Mesenchymal stem cell (in vitro differentiated cells and primary cell): Measurements from ENCODE around the gene KLHL14.
A peak's percentile ranks its signal among the peaks of the same experiment; 100 is the strongest.

ENCODE experiments used
- DNase-seq: peaks from one replicate; pipeline ENCODE4 v3.0.0-alpha.2; 2013
- H2AFZ ChIP-seq: one replicate; pipeline ENCODE4 v1.6.1; 2013; ENCODE audit warnings: low read depth, mild to moderate bottlenecking, control low read depth, inconsistent platforms, low read length, moderate library complexity
- H2AK5ac ChIP-seq: 2 replicates; pipeline ENCODE4 v1.6.1; 2013; ENCODE audit warnings: low read length, moderate library complexity, mild to moderate bottlenecking, inconsistent platforms; ENCODE audit not compliant: severe bottlenecking
- H2BK120ac ChIP-seq: one replicate; pipeline ENCODE4 v1.6.1; 2013; ENCODE audit warnings: low read depth, mild to moderate bottlenecking, inconsistent platforms, low read length, moderate library complexity
- H2BK12ac ChIP-seq, 2 experiments: one replicate each; pipeline ENCODE4 v1.6.1; 2013; ENCODE audit warnings: inconsistent platforms in 2 of 2, low read length in 2 of 2, mild to moderate bottlenecking in 2 of 2, moderate library complexity in 2 of 2, control low read depth in 1 of 2
- H2BK15ac ChIP-seq: one replicate; pipeline ENCODE4 v1.6.1; 2013; ENCODE audit warnings: mild to moderate bottlenecking, low read depth, inconsistent platforms; ENCODE audit not compliant: poor library complexity, severe bottlenecking
- H2BK5ac ChIP-seq: 2 replicates; pipeline ENCODE4 v1.6.1; 2013; ENCODE audit warnings: low read depth, mild to moderate bottlenecking, low read length, control low read depth, inconsistent platforms; ENCODE audit not compliant: poor library complexity, severe bottlenecking
- H3K14ac ChIP-seq, 2 experiments: one replicate each; pipeline ENCODE4 v1.6.1; 2013; ENCODE audit warnings: inconsistent platforms in 2 of 2, low read length in 2 of 2, control low read depth in 1 of 2, mild to moderate bottlenecking in 1 of 2, moderate library complexity in 1 of 2
- H3K18ac ChIP-seq, 2 experiments: one replicate each; pipeline ENCODE4 v1.6.1; 2013; ENCODE audit warnings: inconsistent platforms in 2 of 2, low read length in 2 of 2, control low read depth in 1 of 2, low read depth in 1 of 2, mild to moderate bottlenecking in 1 of 2
- H3K23ac ChIP-seq, 2 experiments: one replicate each; pipeline ENCODE4 v1.6.1; 2013; ENCODE audit warnings: inconsistent platforms in 2 of 2, low read length in 2 of 2, mild to moderate bottlenecking in 2 of 2, moderate library complexity in 2 of 2, control low read depth in 1 of 2
- H3K27ac ChIP-seq: 2 replicates; pipeline ENCODE4 v1.5.1; 2013; ENCODE audit warnings: mild to moderate bottlenecking, moderate library complexity, low read length, control low read depth, inconsistent platforms; ENCODE audit not compliant: poor library complexity, severe bottlenecking
- H3K27me3 ChIP-seq, 2 experiments: 2 replicates each; pipeline versions ENCODE4 v1.6.1 to v1.7.0; 2013; ENCODE audit warnings: low read length in 2 of 2, mild to moderate bottlenecking in 2 of 2, moderate library complexity in 2 of 2, control low read depth in 1 of 2, inconsistent platforms in 1 of 2; ENCODE audit not compliant: control insufficient read depth in 1 of 2, insufficient read depth in 1 of 2
- H3K36me3 ChIP-seq, 2 experiments: 2 replicates each; pipeline versions ENCODE4 v1.6.1 to v1.7.0; 2013; ENCODE audit warnings: low read length in 2 of 2, control low read depth in 1 of 2, inconsistent platforms in 1 of 2, low read depth in 1 of 2, mild to moderate bottlenecking in 1 of 2; ENCODE audit not compliant: insufficient read depth in 2 of 2, control insufficient read depth in 1 of 2
- H3K4ac ChIP-seq, 2 experiments: one replicate each; pipeline ENCODE4 v1.6.1; 2013; ENCODE audit warnings: inconsistent platforms in 2 of 2, low read length in 2 of 2, mild to moderate bottlenecking in 2 of 2, moderate library complexity in 2 of 2, control low read depth in 1 of 2, low read depth in 1 of 2
- H3K4me1 ChIP-seq: 2 replicates; pipeline ENCODE4 v1.6.1; 2013; ENCODE audit warnings: low read depth, low read length, control low read depth; ENCODE audit not compliant: control insufficient read depth, insufficient read depth
- H3K4me2 ChIP-seq: 2 replicates; pipeline ENCODE4 v1.6.1; 2013; ENCODE audit warnings: low read length, mild to moderate bottlenecking, inconsistent platforms; ENCODE audit not compliant: poor library complexity, severe bottlenecking
- H3K4me3 ChIP-seq, 2 experiments: 2 replicates each; pipeline versions ENCODE4 v1.5.1 to v1.7.0; 2013; ENCODE audit warnings: low read length in 2 of 2, mild to moderate bottlenecking in 2 of 2, control low read depth in 1 of 2, low read depth in 1 of 2; ENCODE audit not compliant: insufficient read depth in 1 of 2
- H3K79me1 ChIP-seq: replicated peaks from 2 replicates; pipeline ENCODE4 v1.6.1; 2013; ENCODE audit warnings: mild to moderate bottlenecking, control low read depth, low read length, inconsistent platforms; ENCODE audit not compliant: poor library complexity, severe bottlenecking
- H3K9ac ChIP-seq: 2 replicates; pipeline ENCODE4 v1.7.0; 2013; ENCODE audit warnings: mild to moderate bottlenecking, low read length, moderate library complexity
- H3K9me3 ChIP-seq: 2 replicates; pipeline ENCODE4 v1.7.0; 2013; ENCODE audit warnings: mild to moderate bottlenecking, low read length; ENCODE audit not compliant: control insufficient read depth
- H4K8ac ChIP-seq: one replicate; pipeline ENCODE4 v1.6.1; 2013; ENCODE audit warnings: inconsistent platforms, mild to moderate bottlenecking, low read length, moderate library complexity
- H4K91ac ChIP-seq: one replicate; pipeline ENCODE4 v1.6.1; 2013; ENCODE audit warnings: mild to moderate bottlenecking, low read length, inconsistent platforms
- WGBS: methylation state at CpG from one replicate; pipeline ENCODE4 v1.1.7; 2013; ENCODE audit warnings: mixed read lengths; 5-methylcytosine and 5-hydroxymethylcytosine counted together

The KLHL14 gene

DNA sequence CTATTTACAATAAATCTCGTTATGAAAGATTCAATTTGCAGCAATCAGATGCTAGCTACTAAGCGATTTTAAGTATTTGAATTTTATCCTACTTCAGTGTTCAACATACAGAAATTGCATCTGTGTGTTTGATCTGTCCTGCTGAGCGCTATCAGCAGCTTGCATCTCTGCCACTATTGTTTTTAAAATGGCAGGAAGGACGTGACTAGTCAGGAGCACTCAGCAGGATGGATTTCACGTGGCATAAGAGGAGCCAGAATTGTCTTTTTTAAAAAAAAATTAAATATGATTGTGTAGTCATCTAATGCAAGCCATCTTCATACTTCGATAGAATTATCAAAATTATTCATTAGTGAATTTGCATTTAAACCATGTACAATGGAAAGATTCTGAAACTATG is 2.8 kb upstream of the KLHL14 start:
- peaks cover 5 to 24% of the 10 kb centered on the region in 2 experiments for H3K27me3 ChIP-seq
- no peaks in the 10 kb centered on the region for H3K9me3 ChIP-seq
- H2AK5ac ChIP-seq: no peak overlapping the region
- H3K4me2 ChIP-seq: no peak overlapping the region
- H2AFZ ChIP-seq: no peak overlapping the region
- H3K23ac ChIP-seq: no peak overlapping the region
- H3K27ac ChIP-seq: no peak overlapping the region
- no peak overlapping the region for H3K14ac ChIP-seq
- H3K36me3 ChIP-seq: no peaks in the 10 kb centered on the region
- DNase-seq: no peak
- no peak overlapping the region for H4K91ac ChIP-seq
- H3K4me1 ChIP-seq: peaks cover 14% of the 10 kb centered on the region
- H3K18ac ChIP-seq: no peak overlapping the region
- no peaks in the 10 kb centered on the region for H3K79me1 ChIP-seq
- H2BK5ac ChIP-seq: no peak overlapping the region
- no peak overlapping the region for H2BK15ac ChIP-seq
- H4K8ac ChIP-seq: no peak overlapping the region
- H3K4ac ChIP-seq: no peak overlapping the region
- H3K9ac ChIP-seq: no peak overlapping the region
- 93% methylated on average over 4 of the region's 6 CpGs for WGBS
- no peak overlapping the region for H3K4me3 ChIP-seq
- H2BK12ac ChIP-seq: no peak overlapping the region
- no peak overlapping the region for H2BK120ac ChIP-seq

- Histone ChIP-seq H4K8ac (no peak overlapping the region), H3K4me2 (no peak overlapping the region), H3K79me1 (no peaks in the 10 kb centered on the region), H2BK5ac (no peak overlapping the region), H3K4me1 (peaks cover 25% of the 10 kb centered on the region), H3K27ac (no peak overlapping the region), H3K9me3 (no peaks in the 10 kb centered on the region), H3K27me3 (peaks cover 11 to 44% of the 10 kb centered on the region in 2 experiments), H3K4ac (no peak overlapping the region), H3K4me3 (no peak overlapping the region), H3K14ac (no peak overlapping the region), H4K91ac (no peak overlapping the region), H2BK15ac (no peak overlapping the region), H2BK12ac (no peak overlapping the region), H3K18ac (no peak overlapping the region), H3K36me3 (no peaks in the 10 kb centered on the region), H3K9ac (no peak overlapping the region), H2AK5ac (no peak overlapping the region), H3K23ac (no peak overlapping the region), H2BK120ac (no peak overlapping the region), H2AFZ (no peak overlapping the region)
- DNase-seq: peak; percentile 25
Observed at GRCh38 chr18:32773382-32773712, 524 bp upstream of the KLHL14 start.

DNA sequence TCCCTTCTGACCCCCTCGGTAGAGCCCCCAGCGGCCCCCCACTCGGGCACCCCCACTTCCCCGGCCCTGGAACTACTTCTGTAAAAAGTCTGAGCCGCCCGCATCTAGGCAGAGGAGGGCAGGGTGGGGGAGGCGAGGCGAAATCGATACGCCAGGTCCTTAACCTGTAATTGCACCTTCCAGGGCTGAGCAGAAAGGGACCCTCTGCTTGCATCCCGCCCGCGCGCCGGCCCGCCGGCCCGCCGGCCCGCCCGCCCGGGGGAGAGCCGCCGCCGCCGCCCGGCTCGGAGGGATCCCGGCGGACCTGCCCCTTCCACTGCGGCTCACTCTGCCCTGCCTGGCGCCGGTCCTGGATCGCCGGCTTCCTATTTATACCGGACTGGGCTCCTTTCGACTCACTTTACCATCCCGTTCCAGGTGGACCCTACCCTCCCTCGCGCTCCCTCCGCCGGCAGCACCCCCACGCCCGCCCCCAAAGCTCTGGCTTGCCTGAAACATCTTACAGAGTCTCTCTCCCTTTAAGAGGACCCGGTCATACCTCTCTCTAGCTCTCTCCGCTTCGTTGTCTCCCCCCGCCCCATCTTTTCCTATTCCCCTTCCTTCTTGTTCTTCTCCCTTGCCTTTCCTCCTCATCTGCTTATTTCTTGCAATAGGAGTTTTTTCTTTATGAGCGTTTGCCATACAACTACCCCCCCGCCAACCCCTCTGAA is 797 bp downstream of the KLHL14 start:
- Histone ChIP-seq H2BK12ac (peak overlapping the region in 1 of 2 experiments; percentile 59), H3K4me1 (peaks cover 25% of the 10 kb centered on the region), H3K18ac (peak overlapping the region; percentile 48 to 86), H2BK120ac (peak overlapping the region; percentile 22), H3K9me3 (no peaks in the 10 kb centered on the region), H2AK5ac (no peak overlapping the region), H3K23ac (peak overlapping the region in 1 of 2 experiments; percentile 86), H2AFZ (peak overlapping the region; percentile 29), H2BK5ac (no peak overlapping the region), H3K4me3 (peak overlapping the region; percentile 41 to 61), H3K36me3 (no peaks in the 10 kb centered on the region), H3K27me3 (peaks cover 11 to 55% of the 10 kb centered on the region in 2 experiments), H2BK15ac (no peak overlapping the region), H3K14ac (peak overlapping the region in 1 of 2 experiments; percentile 64), H3K4ac (peak overlapping the region; percentile 65 to 76), H3K27ac (no peak overlapping the region), H3K9ac (no peak overlapping the region), H3K79me1 (no peaks in the 10 kb centered on the region), H3K4me2 (peak overlapping the region; percentile 74), H4K91ac (peak overlapping the region; percentile 47), H4K8ac (peak overlapping the region; percentile 64)
- DNase-seq: peak; percentile 26
- 1% methylated on average over 45 of the region's 50 CpGs for WGBS

GRCh38 chr18:32771169-32771751 is 1.6 kb downstream of the KLHL14 start:
- Histone ChIP-seq H3K9me3 (no peaks in the 10 kb centered on the region), H2AFZ (peak overlapping the region; percentile 66), H4K91ac (peak overlapping the region; percentile 87), H4K8ac (peak overlapping the region; percentile 16), H2BK12ac (peak overlapping the region in 1 of 2 experiments; percentile 65), H3K4me2 (peak overlapping the region; percentile 74), H2BK15ac (no peak overlapping the region), H2BK5ac (no peak overlapping the region), H3K27ac (no peak overlapping the region), H3K4me1 (peaks cover 25% of the 10 kb centered on the region), H3K79me1 (no peaks in the 10 kb centered on the region), H3K4me3 (peak overlapping the region; percentile 56 to 61), H3K27me3 (peaks cover 11 to 55% of the 10 kb centered on the region in 2 experiments), H3K9ac (no peak overlapping the region), H3K4ac (peak overlapping the region; percentile 29 to 67), H3K14ac (peak overlapping the region in 1 of 2 experiments; percentile 93), H2BK120ac (peak overlapping the region; percentile 45), H3K18ac (peak overlapping the region; percentile 92), H3K23ac (peak overlapping the region in 1 of 2 experiments; percentile 57), H2AK5ac (no peak overlapping the region), H3K36me3 (no peaks in the 10 kb centered on the region)
- WGBS: 0% methylated on average over 25 of the region's 37 CpGs
- DNase-seq: peak; percentile 41
